H9 (cell line): ENCODE measurements around the gene RNF126. TPM values are rescaled to one million over a fixed set of nuclear protein-coding genes. Genes with fewer than 3 reads are reported as not detected.
A peak's percentile ranks its signal among the peaks of the same experiment; 100 is the strongest.

ENCODE experiments used
- DNase-seq: peaks from one replicate; pipeline ENCODE4 v3.0.0-alpha.2; 2017
- H2AFZ ChIP-seq: one replicate; pipeline ENCODE4 v1.6.1; 2013; ENCODE audit warnings: mild to moderate bottlenecking, low read length, control low read depth, moderate library complexity
- H2AK5ac ChIP-seq: 2 replicates; pipeline ENCODE4 v1.6.1; 2013; ENCODE audit warnings: low read length, control low read depth, mixed read lengths; ENCODE audit not compliant: insufficient read length
- H2BK120ac ChIP-seq: one replicate; pipeline ENCODE4 v1.6.1; 2013; ENCODE audit warnings: low read depth, mild to moderate bottlenecking, low read length, control low read depth, inconsistent platforms; ENCODE audit not compliant: poor library complexity, severe bottlenecking
- H2BK12ac ChIP-seq: 2 replicates; pipeline ENCODE4 v1.6.1; 2013; ENCODE audit warnings: low read length, control low read depth, mixed read lengths, low read depth; ENCODE audit not compliant: insufficient read length
- H2BK15ac ChIP-seq: 2 replicates; pipeline ENCODE4 v1.6.1; 2013; ENCODE audit warnings: low read depth, low read length, control low read depth
- H2BK20ac ChIP-seq: one replicate; pipeline ENCODE4 v1.6.1; 2013; ENCODE audit warnings: low read depth, mild to moderate bottlenecking, low read length, control low read depth, inconsistent platforms; ENCODE audit not compliant: poor library complexity, severe bottlenecking
- H2BK5ac ChIP-seq: 2 replicates; pipeline ENCODE4 v1.6.1; 2013; ENCODE audit warnings: low read length, control low read depth, mixed read lengths; ENCODE audit not compliant: insufficient read length
- H3K14ac ChIP-seq: 2 replicates; pipeline ENCODE4 v1.6.1; 2013; ENCODE audit warnings: low read length, control low read depth; ENCODE audit not compliant: insufficient read depth
- H3K18ac ChIP-seq: 2 replicates; pipeline ENCODE4 v1.6.1; 2013; ENCODE audit warnings: low read depth, mild to moderate bottlenecking, mixed read lengths, low read length, control low read depth; ENCODE audit not compliant: insufficient read length
- H3K23ac ChIP-seq: 2 replicates; pipeline ENCODE4 v1.6.1; 2013; ENCODE audit warnings: low read length, control low read depth, mixed read lengths, low read depth; ENCODE audit not compliant: insufficient read length
- H3K23me2 ChIP-seq: 2 replicates; pipeline ENCODE4 v1.6.1; 2013; ENCODE audit warnings: low read depth, mild to moderate bottlenecking, mixed read lengths, low read length, control low read depth; ENCODE audit not compliant: insufficient read length, poor library complexity, severe bottlenecking
- H3K27ac ChIP-seq: 2 replicates; pipeline ENCODE4 v1.5.1; 2013; ENCODE audit warnings: low read length, control low read depth, mixed read lengths, low read depth; ENCODE audit not compliant: insufficient read length
- H3K27me3 ChIP-seq: 2 replicates; pipeline ENCODE4 v1.6.1; 2013; ENCODE audit warnings: low read length, control low read depth, inconsistent platforms; ENCODE audit not compliant: insufficient read depth
- H3K4ac ChIP-seq: 2 replicates; pipeline ENCODE4 v1.6.1; 2013; ENCODE audit warnings: low read depth, mild to moderate bottlenecking, control low read depth, inconsistent platforms, low read length, moderate library complexity
- H3K4me1 ChIP-seq: 2 replicates; pipeline ENCODE4 v1.6.1; 2013; ENCODE audit warnings: low read length, control low read depth, inconsistent platforms; ENCODE audit not compliant: insufficient read depth
- H3K4me2 ChIP-seq: 2 replicates; pipeline ENCODE4 v1.6.1; 2013; ENCODE audit warnings: low read length, control low read depth, mixed read lengths; ENCODE audit not compliant: insufficient read length, insufficient read depth
- H3K56ac ChIP-seq: 2 replicates; pipeline ENCODE4 v1.6.1; 2013; ENCODE audit warnings: low read depth, mild to moderate bottlenecking, mixed read lengths, low read length, control low read depth; ENCODE audit not compliant: insufficient read length
- H3K79me1 ChIP-seq: 2 replicates; pipeline ENCODE4 v1.6.1; 2013; ENCODE audit warnings: low read depth, mild to moderate bottlenecking, moderate library complexity, low read length, control low read depth, inconsistent platforms; ENCODE audit not compliant: insufficient read depth, poor library complexity, severe bottlenecking
- H3K79me2 ChIP-seq: 2 replicates; pipeline ENCODE4 v1.6.1; 2013; ENCODE audit warnings: low read length, control low read depth, inconsistent platforms; ENCODE audit not compliant: insufficient read depth
- H3K9ac ChIP-seq: 2 replicates; pipeline ENCODE4 v1.6.1; 2013; ENCODE audit warnings: low read length, control low read depth, mixed read lengths; ENCODE audit not compliant: insufficient read length; ENCODE audit errors: extremely low read depth
- H3K9me3 ChIP-seq: one replicate; pipeline ENCODE4 v1.6.1; 2013; ENCODE audit warnings: low read depth, low read length, inconsistent platforms; ENCODE audit not compliant: control insufficient read depth
- H3T11ph ChIP-seq: one replicate; pipeline ENCODE4 v1.6.1; 2013; ENCODE audit warnings: mild to moderate bottlenecking, low read length, control low read depth, inconsistent platforms
- H4K20me1 ChIP-seq: one replicate; pipeline ENCODE4 v1.6.1; 2013; ENCODE audit not compliant: control insufficient read depth, insufficient read length, insufficient read depth
- H4K5ac ChIP-seq: 2 replicates; pipeline ENCODE4 v1.6.1; 2013; ENCODE audit warnings: low read depth, mild to moderate bottlenecking, mixed read lengths, low read length, control low read depth; ENCODE audit not compliant: insufficient read length
- H4K8ac ChIP-seq: replicated peaks from 2 replicates; pipeline ENCODE4 v1.6.1; 2013; ENCODE audit warnings: low read length, control low read depth, mixed read lengths, low read depth; ENCODE audit not compliant: insufficient read length
- H4K91ac ChIP-seq: 2 replicates; pipeline ENCODE4 v1.6.1; 2013; ENCODE audit warnings: low read depth, mild to moderate bottlenecking, moderate library complexity, mixed read lengths, low read length, control low read depth; ENCODE audit not compliant: insufficient read length
- H3K27ac Mint-ChIP-seq, 3 experiments: 2 replicates in 2 of 3; 3 replicates in 1 of 3; pipeline ENCODE4 v1.8.0; 2020 to 2021; ENCODE audit warnings: mixed read lengths in 3 of 3, mild to moderate bottlenecking in 1 of 3, moderate library complexity in 1 of 3
- H3K27me3 Mint-ChIP-seq: 2 replicates; pipeline ENCODE4 v1.8.0; 2021; ENCODE audit warnings: low read depth, mild to moderate bottlenecking, moderate library complexity, mixed read lengths
- H3K36me3 Mint-ChIP-seq, 3 experiments: 2 replicates in 2 of 3; 3 replicates in 1 of 3; pipeline ENCODE4 v1.8.0; 2020 to 2021; ENCODE audit warnings: low read depth in 3 of 3, mixed read lengths in 3 of 3; ENCODE audit not compliant: insufficient read depth in 1 of 3
- H3K4me1 Mint-ChIP-seq, 2 experiments: 2 replicates each; pipeline ENCODE4 v1.8.0; 2020; ENCODE audit warnings: mixed read lengths in 2 of 2
- H3K4me3 Mint-ChIP-seq, 2 experiments: 2 replicates in 1 of 2; 3 replicates in 1 of 2; pipeline ENCODE4 v1.8.0; 2020 to 2021; ENCODE audit warnings: mild to moderate bottlenecking in 2 of 2, mixed read lengths in 2 of 2, moderate library complexity in 1 of 2
- H3K9me3 Mint-ChIP-seq, 2 experiments: 2 replicates in 1 of 2; 3 replicates in 1 of 2; pipeline ENCODE4 v1.8.0; 2020; ENCODE audit warnings: mild to moderate bottlenecking in 2 of 2, mixed read lengths in 2 of 2, moderate library complexity in 1 of 2
- WGBS: extraction: QIAGEN DNeasy Blood & Tissue Kit; methylation state at CpG from one replicate; pipeline ENCODE4 v1.1.7; 2013; ENCODE audit warnings: missing lambda C conversion rate, low lambda C conversion rate, mixed read lengths; ENCODE audit not compliant: insufficient read length; ENCODE audit errors: extremely low coverage; 5-methylcytosine and 5-hydroxymethylcytosine counted together
- total RNA-seq: library from RNA; stranded (reverse); gene quantifications from 2 replicates; pipeline ENCODE4 v1.2.1, GENCODE V29; 2021
- TF ChIP-seq, protein P1 (sequence below): fragments of 200-600 bp; sonication (generic); conservative IDR thresholded peaks from 3 replicates; pipeline ENCODE4 v1.8.0; 2021; ENCODE audit warnings: antibody characterized with exemption, mild to moderate bottlenecking

The RNF126 gene
- total RNA-seq, 1 experiment from 2014 or later = 81.9 TPM

DNA sequence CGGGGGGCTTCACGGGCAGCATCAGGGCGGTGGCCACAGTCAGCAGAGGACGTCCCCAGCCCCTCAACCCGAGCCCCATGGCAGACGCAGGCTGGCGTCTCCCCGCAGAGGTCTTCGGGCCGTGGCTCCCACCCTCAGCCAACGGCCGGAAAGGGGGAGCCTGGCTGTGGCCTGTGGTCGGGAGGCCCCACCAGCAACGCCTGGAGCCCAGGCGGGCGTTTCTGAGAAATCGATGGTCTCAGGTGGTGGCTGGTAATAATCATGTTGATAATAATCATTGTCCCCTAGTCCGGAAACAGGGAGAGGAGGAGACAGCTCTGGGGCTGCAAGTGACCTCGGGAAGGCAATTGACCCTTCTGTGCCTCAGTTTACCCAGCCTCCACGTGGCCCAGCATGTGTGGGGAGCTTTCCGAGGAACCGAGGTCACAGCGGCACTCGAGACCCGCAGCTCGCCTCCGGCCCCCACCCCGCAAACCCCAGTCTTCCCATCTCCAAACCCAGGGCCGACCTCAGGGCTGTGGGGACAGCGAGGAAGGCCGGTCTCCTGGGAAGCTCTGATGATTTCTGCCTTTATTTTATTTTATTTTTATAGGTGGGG is 32.4 kb upstream of the RNF126 start, which contains the start of gene PRSS57:
TSS of gene PRSS57 (minus strand) at position 101 of the 598 bp plus-strand sequence. CDS start at position 79, 22 bp downstream.
- TF ChIP-seq, protein P1, sequence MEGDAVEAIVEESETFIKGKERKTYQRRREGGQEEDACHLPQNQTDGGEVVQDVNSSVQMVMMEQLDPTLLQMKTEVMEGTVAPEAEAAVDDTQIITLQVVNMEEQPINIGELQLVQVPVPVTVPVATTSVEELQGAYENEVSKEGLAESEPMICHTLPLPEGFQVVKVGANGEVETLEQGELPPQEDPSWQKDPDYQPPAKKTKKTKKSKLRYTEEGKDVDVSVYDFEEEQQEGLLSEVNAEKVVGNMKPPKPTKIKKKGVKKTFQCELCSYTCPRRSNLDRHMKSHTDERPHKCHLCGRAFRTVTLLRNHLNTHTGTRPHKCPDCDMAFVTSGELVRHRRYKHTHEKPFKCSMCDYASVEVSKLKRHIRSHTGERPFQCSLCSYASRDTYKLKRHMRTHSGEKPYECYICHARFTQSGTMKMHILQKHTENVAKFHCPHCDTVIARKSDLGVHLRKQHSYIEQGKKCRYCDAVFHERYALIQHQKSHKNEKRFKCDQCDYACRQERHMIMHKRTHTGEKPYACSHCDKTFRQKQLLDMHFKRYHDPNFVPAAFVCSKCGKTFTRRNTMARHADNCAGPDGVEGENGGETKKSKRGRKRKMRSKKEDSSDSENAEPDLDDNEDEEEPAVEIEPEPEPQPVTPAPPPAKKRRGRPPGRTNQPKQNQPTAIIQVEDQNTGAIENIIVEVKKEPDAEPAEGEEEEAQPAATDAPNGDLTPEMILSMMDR = no peak

More for the DNA sequence above, 32.4 kb upstream of the RNF126 start, which contains the start of gene PRSS57:
- Histone ChIP-seq H4K20me1 (no peaks in the 10 kb centered on the region), H2AFZ (no peak within 1 kb of the TSS), H2AK5ac (no peak within 1 kb of the TSS), H4K5ac (no peak within 1 kb of the TSS), H3K79me1 (no peaks in the 10 kb centered on the region), H3K27ac (no peak within 1 kb of the TSS), H3K9ac (no peak within 1 kb of the TSS), H3K27me3 (no peaks in the 10 kb centered on the region), H2BK12ac (no peak within 1 kb of the TSS), H3K23ac (no peak within 1 kb of the TSS), H4K91ac (no peak within 1 kb of the TSS), H2BK120ac (no peak within 1 kb of the TSS), H2BK5ac (no peak within 1 kb of the TSS), H3K79me2 (no peaks in the 10 kb centered on the region), H2BK20ac (no peak within 1 kb of the TSS), H3K56ac (no peak within 1 kb of the TSS), H4K8ac (no peak within 1 kb of the TSS), H3K4ac (no peak within 1 kb of the TSS), H3K14ac (no peak within 1 kb of the TSS), H3K18ac (peak within 1 kb of the TSS; percentile 48), H3T11ph (no peak within 1 kb of the TSS), H3K4me1 (no peaks in the 10 kb centered on the region), H3K4me2 (no peak within 1 kb of the TSS), H3K23me2 (no peaks in the 10 kb centered on the region), H3K9me3 (no peaks in the 10 kb centered on the region), H2BK15ac (no peak within 1 kb of the TSS)
- H3K27ac Mint-ChIP-seq = no peak within 1 kb of the TSS; a peak in 2 of 7 replicates
- DNase-seq = no peak
- H3K27me3 Mint-ChIP-seq = no peaks in the 10 kb centered on the region; the same call in 1 of the 2 replicates
- no peaks in the 10 kb centered on the region for H3K9me3 Mint-ChIP-seq
- H3K36me3 Mint-ChIP-seq = no peaks in the 10 kb centered on the region
- 0 out of 4 replicates have a peak, but pooled peaks cover 0 to 5% of the 10 kb centered on the region in 2 experiments for H3K4me1 Mint-ChIP-seq
- H3K4me3 Mint-ChIP-seq = no peak within 1 kb of the TSS; a peak in 1 of 5 replicates
- WGBS = no CpG with 5 or more reads among the region's 31 CpGs
